Limb (tissue), 2 donors: Measurements from ENCODE around the gene EIF3A.
A peak's percentile ranks its signal among the peaks of the same experiment; 100 is the strongest.
"Not testable (repeated sequence)": the region's sequence is repeated elsewhere in the genome, so short reads cannot be mapped to it uniquely, and the experiment has no call there.

Experiments used
- DNase-seq, 2 donors: peaks; one replicate each; pipeline ENCODE4 v3.0.0-alpha.2; 2016; ENCODE audit errors: extremely low spot score in 2 of 2

EIF3A gene

DNA sequence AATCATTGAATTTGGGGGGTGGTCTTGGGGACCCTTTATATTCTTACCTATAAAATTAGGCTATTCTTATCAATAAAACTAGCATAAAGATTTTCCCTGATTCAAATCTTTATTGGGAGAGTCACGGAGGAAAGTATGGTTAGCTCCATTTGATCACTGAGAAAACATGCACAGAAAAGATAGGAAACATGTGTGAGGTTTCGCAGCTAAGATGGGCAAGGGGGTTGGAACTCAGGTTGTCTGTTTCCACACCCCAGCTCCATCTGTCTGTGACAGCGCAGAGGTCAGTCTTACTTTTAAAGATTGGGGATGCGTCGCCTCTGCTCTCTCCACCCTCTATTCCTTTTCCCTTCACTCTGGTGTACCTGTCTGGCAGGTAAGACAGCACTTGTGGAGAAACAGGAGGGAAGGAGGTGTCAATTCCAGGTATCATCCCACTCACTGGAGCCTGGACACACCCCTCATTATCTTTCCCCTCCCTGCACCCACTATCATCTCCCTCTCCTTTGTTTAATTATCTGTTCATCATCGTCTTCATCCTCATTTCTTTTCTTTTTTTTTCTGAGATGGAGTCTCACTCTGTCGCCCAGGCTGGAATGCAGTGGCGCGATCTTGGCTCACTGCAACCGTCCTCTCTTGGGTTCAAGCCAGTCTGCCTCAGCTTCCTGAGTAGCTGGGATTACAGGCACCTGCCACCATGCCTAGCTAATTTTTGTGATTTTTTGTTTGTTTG is 20.9 kb upstream of the EIF3A start:
- DNase-seq: no peak

DNA sequence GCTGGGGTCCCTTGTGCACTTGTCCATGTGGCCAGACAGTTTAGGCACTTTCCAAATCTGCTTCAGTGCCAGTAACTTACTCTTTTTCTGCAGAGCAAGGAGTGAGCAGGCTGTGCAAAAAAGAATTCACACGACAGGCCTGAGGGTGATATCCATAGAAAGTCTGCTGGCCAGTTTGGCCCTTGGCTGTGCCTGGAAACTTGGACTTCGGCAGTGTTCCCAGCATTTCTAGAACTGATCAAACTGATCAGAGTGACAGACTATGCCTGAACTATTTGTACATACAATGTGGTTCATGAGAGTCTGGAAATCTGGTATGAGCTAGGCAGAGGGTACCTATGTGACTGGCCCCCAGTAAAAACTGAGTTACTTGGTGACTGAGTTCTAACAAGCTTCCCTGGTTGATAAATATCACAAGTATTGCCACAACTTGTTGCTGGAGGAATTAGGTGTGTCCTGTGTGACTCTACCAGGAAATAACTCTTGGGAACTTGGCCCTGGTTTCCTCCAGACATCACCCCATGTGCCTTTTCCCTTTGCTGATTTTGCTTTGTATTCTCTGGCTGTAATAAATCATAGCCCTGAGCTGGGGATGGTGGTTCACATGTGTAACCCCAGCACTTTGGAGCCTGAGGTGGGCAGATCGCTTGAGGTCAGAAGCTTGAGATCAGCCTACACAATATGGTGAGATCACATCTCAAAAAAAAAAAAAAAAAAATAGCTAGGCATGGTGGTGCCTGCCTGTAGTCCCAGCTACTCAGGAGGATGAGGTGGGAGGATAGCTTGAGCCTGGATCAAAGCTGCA is 20.0 kb upstream of the EIF3A start:
- DNase-seq: no peak

DNA sequence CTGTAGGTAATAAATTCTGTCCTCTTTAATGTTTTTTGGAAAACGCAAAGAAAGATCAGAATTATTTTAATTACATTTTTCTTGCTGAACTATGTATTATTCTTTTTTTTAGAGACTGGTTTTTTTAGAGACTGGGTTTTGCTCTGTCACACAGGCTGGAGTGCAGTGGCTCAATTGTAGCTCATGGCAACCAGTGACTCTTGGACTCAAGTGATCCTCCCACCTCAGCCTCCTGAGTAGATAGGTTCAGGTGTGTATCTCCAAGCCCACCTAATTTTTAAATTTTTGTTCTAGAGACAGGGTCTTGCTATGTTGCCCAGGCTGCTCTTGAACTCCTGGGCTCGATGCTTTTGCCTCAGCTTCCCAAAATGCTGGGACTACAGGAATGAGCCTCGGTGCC is 18.0 kb upstream of the EIF3A start:
- no peak for DNase-seq

DNA sequence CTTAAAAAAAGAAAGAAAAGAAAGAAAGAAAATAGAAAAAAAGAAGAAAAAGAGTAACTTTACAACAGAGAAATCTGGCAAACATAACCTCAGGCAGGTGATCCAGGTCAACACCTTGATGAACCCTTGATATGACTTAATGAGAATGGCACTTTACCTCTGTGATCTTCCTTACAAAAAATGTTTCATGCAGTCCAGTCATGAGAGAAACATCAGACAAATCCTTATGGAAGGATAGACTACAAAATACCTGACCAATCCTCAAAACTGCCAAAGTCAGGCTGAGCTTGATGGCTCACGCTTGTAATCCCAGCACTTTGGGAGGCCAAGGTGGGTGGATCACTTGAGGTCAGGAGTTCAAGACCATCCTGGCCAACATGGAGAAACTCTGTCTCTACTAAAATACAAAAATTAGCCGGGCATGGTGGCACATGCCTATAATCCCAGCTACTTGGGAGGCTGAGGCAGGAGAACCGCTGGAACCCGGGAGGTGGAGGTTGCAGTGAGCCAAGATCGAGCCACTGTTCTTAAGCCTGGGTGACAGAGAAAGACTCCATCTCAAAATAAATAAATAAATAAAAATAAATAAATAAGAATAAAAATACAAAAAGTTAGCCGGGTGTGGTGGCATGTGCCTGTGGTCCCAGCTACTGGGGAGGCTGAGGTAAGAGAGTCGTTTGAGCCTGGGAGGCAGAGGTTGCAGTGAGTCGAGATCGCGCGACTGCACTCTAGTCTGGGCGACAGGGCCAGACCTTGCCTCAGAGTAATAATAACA is 16.2 kb upstream of the EIF3A start:
- not testable (repeated sequence) for DNase-seq

DNA sequence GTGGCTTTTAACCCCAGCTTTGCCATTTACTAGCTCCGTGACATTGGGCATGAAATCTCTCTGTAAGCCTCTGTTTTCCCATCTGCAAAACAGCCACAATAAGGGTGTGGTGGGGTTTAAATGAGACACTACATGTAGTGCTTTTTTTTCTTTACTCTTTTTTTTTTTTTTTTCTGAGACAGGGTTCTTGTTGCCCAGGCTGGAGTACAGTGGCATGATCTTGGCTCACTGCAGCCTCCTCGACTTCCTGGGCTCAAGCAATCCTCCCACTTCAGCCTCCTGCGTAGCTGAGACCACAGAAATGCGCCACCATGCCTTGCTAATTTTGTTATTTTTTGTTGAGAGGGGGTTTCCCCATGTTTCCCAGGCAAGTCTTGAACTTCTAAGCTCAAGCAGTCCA is 15.0 kb upstream of the EIF3A start:
- no peak for DNase-seq

DNA sequence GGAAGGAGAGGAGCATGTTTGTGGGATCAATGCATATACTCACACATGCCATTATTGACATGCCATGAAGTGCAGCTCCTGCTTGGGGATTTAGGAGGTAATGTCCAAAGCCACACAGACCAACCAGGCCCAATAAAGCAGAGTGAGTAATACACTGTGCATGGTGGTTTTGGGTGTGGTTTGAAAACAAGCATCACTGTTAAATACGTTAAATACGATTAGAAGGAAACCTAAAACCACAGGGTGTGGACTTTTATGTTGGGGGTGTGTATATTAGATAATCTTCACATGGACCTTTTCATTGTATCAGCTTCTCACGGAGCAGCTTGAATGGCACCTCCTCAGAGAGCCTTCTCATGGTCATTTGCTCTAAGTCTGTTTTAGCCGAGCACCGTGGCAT is 10.4 kb upstream of the EIF3A start:
- no peak for DNase-seq

DNA sequence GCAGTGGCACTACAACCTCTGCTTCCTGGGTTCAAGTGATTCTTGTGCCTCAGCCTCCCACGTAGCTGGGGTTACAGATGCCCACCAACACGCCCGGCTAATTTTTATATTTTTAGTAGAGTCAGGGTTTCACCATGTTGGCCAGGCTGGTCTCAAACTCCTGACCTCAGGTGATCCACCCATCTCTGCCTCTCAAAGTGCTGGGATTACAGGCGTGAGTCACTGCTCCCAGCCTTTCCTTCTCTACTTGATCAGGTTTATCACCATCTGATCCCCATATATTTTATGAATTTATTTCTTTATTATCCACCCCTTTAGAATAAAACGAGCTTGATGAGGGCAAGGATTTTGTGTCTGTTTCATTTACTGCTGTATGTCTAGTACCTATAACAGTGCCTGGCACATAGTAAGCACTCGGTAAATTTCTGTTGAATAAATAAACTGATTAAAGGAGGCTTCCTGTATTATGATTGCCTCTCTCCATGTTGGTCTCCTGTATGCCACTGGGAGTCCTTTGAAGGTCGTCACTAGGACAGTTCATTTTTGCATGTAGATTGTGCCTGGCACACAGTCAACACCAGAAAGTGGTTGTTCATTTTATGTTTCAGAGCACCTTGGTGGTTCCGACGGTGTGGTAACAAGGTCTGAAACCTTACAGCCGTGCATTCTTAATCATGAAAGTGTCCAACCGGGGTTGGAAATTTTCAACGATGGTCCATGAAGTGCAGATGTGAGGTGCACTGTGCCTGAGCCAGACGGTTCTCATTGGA is 9.6 kb upstream of the EIF3A start:
- DNase-seq: no peak

DNA sequence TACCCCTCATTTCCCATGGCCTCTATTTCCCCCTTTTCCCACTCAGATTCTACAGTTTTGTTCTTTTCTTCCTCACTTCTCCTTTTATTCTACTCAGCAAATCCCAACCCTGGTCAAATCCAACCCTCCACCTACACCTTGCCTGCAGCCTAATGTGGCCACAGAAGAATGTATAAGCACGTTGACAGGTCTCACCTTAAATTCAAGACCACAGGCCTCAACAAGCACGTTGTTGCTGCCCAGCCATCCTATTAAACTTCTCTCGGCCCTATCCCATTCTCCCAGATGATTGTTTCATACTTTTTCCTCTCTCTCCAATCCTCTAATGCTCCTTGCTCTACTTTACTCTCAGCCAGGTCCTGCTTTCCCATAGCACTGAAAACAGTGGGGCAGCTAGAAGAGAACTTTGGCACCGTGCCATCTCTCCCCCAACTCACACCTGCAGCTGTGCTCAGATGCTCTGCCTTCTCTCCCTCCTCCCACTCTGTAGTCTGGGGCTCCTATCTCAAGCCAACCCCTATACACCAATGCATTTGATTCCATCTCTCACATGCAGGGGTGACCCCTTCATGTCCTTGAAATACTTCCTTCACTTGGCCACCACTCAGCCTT is 6.8 kb upstream of the EIF3A start:
- no peak for DNase-seq

DNA sequence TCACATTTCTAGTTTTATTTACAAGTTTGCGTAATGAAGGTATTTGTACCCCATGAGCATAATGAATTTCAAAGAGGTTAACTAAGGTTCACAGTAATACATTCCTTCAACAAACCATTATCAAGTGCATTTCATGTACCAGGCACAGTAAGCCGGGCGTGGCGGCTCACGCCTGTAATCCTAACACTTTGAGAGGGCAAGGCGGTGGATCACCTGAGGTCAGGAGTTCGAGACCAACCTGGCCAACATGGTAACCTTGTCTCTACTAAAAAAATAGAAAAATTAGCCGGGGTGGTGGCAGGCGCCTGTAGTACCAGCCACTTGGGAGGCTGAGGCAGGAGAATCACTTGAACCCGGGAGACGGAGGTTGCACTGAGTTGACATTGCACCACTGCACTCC is 4.3 kb upstream of the EIF3A start:
- no peak for DNase-seq

DNA sequence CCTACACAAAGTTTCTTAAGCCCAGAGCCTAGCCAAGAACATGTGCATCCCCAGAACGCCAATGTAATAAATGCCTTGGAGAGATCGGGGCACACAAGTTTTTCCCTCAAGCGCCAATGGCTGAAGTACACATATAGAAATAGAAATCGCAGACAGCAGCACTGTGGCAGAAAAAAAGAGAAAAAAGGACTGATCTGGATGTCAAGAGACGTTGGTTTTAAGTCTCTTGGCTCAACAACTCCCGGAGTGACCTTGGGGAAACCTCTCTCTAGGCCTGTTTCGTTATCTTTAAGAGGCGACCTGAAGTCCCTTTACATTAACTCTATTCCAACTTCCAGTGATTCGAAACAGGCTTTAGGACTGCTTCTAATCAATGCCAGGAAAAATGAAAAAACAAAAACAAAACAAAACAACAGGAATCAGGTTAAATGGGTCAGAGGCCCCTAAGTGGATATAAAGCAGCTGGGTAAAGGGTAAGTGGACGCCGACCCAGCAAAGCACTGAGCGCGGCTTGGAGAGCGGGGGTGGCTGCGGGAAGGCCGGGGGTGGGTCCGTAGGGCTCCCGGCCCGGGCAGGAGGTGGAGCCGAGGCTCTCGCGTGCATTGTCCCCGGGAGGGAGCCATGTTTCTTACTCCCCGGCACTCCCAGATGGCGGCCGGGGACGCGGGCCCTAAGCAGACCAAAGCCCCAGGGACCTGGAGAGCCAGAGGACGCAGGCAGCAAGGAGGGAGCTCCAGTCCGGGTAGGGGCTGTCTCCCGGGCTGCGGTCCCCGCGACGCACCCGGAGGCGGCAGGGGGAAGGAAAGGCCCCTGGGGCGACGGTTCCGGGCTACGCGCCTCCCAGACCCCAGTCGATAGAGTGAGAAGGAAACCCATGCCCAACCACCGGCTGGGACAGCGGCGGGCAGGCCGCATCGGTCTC is 757 bp downstream of the EIF3A start:
- DNase-seq: peak in 1 of 2 donors; percentile 73

DNA sequence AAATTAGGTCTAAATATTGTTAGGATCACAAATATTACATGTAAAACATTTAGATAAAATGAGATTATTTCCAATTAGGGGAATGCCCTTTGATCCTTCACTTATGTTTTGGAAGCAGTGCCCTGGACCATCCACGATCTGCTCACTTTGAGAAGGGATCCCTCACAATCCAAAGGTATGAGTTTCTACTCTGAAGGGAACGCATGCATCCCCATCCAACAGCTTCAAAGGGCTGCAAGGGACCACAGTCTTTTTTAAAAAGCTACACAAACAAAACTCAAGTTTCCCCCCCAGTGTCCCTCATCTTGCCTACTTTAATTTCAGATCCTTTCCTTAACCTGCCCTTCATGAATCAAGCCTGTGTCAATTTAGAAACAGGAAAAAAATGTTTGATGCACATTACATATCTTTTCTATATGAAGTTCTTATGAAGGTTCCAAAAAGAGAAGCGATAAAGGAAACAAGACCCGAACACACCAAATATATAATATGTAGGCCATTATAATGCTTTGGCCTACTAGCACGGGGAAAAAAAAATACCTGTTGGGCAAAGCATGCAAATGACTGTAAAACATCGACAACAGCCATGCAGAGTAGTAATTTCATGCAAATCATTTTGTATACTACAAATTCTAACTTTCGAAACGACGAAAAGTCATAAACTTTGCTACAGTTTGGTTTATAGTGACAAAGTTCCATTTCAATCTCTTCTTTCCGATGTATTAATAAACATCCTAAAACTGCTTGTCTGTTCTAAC is 2.0 kb downstream of the EIF3A start:
- no peak for DNase-seq

DNA sequence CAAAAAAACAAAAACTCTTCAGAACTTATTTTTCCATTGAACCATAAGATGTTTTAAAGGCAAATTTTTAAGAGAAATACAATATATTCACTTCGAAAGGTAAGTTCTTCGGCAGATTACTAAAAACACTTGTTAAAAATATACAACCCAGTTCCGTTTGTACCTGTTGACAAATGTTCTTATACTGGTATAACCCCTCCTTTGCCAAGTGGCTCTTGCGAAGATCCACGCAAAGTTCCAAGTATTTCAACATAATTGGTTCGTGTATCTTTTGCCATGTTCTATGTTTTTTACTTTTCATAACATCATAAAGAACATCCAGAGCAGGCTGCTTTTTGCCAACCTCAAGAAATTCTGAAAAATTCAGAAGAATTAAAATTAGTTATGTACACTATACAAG is 7.0 kb downstream of the EIF3A start:
- no peak for DNase-seq

DNA sequence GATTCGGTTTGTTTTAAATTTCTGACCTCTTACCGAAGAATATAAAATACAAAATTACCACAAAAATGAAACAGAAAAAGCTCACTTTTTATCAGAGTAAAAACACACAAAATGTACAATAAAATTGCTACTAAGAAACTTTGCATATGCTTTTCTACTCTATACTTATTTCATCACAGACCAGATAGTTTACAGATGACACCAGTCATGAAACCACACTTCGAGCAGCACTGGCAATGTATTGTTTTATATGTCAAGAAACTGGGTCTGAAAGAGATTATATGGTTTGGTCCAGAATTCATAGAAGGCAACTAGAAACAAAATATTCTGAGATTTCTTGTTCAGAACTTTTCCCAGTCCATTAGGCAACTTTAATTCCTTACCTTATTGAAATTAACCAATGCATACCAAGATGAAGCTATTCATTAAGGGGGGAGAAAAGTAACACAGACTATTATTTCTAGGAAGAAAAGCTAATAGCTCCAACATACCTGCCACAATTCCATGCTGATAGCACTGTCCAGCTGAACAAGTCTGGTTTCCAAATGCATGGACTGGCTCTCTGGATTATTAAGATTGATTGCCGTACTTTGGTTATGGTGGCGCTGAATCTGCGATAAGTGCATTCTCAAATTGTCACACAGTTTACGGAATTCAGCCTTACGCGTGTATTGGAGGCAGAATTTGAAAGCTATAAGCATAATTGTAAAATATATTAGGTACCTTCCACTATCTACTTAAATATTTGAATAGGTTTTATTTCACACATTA is 10.0 kb downstream of the EIF3A start:
- DNase-seq: no peak

DNA sequence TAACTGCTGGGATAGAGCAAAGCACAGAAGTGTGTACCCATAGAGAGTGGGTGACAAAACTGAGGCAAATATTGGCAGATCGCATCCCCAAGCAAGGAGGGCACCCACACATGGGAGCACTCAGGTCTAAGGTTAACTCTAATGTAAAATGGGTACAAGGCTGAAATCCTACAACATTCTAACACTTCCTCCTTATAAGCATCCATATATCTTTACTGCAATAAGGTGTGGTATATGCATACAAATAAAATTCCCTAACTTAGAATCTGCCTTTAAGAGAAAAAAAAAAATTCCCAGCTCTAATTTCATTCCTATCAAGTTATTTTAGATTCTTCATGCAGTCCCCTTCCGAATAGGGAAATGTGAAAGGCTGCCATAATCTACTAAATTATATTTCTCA is 18.7 kb downstream of the EIF3A start:
- no peak for DNase-seq

DNA sequence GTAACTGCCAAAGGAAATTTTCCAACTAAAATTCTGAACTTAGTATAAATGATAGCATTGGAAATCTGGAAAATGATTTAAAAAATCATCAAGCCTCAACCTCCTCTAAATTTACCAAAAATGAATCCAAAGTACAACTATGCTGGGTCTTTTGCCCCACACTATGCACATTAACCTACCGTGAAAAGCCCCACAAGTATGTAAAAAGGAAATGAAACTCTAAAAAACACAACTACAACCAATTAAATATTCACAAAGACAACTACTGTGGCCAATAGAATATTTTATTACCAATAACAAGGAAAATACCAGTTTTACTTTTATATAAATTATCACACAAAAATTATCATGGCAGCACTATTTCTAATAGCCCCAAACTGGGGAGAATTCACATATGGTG is 19.3 kb downstream of the EIF3A start:
- DNase-seq: no peak

DNA sequence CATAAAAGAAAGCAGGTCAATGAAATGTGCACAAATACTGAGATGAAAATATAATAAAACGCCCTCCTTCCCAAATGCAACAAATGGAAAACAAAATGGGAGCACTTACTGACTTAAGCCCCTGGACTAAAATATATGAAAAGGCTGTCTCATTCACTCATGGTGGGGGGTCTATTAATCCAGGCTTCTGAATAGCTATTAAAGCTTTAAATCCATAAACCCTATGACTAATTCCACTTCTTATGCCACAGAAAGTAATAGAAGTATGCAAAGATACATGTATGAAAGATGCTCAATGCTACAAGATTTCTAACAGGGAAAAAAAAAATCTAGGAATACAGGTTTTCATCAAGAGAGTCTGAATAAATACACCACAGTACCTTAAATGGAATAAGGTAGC is 20.5 kb downstream of the EIF3A start:
- DNase-seq: no peak

DNA sequence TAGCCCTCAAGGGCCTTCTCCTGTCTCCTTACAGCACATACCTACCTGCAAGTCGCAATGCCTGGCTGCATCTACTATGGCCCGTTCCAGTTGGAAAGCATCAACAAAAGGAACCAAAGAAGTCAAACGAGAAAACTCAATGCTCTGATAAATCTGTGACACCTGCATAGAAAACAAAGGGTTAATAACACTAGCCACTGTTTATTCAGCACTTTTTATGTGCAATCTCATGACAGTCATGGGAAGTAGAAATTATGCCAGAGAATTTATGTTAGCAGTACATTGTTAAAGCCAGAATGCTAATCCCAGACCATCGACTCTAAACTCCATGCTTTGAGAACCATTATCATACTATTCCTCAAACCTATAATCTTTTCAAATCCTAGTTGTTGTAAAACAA is 21.1 kb downstream of the EIF3A start:
- no peak for DNase-seq

DNA sequence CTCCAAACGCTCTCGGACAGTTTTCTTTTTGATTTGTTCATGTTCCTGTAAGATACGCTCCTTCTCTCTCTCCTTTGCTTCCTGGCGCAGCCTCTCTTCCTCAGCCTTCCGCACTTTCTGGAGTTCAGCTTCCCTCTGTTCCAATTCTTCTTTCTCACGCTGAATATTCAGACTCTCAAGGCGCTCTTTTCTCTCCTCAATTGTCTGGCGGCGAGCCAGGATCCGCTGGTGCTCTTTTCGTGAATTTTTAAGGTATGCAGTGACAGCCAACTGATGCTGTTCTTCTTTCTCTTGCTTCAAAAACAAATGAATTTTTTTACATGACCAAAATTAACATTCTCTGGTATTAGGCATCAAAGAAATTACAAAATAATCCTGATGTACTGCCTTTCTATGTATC is 22.6 kb downstream of the EIF3A start:
- DNase-seq: no peak

DNA sequence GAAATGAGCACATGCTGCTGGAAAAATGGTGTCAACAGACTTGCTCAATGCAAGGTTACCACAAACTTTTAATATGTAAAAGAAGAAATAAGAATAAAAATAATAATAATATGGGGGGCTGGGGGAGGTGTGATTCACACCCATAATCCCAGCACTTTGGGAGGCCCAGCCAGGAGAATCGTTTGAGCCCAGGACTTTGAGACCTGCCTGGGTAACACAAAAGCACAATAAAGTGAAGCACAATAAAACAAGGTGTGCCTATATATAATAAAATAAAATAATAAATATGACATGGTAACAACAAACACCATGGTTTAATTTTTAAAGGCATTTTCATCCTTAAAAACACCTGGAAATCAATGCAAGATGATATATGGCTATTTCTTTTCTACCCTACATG is 25.1 kb downstream of the EIF3A start:
- no peak for DNase-seq
